GM12878 (cell line): Measurements from ENCODE around the gene FBXL14. TPM values are rescaled to one million over a fixed set of nuclear protein-coding genes. Genes with fewer than 3 reads are reported as not detected.

Source experiments
- ATAC-seq: fragments of 200-7000 bp; cut with Tn5 transposase; 3 replicates; pipeline ENCODE4 v1.9.1; 2020; ENCODE audit warnings: mild to moderate bottlenecking, moderate library complexity
- BruUV-seq: library from RNA; stranded (reverse); fragments of 400-500 nt; replicated peaks from 2 replicates; lab custom pipeline; 2021; lab: Mats Ljungman, UMichigan
- CTCF ChIA-PET: fragments of 300-600 bp; sonication (Branson Sonifier 250); formaldehyde crosslinking; extraction: SDS; loops from one replicate; lab custom pipeline; 2021; ENCODE audit warnings: inconsistent platforms; lab: Yijun Ruan, JAX
- POLR2A ChIA-PET: fragments of 350-600 bp; formaldehyde crosslinking; extraction: SDS; loops from one replicate; lab custom pipeline; 2021; ENCODE audit warnings: inconsistent platforms; lab: Charles Lee
- RAD21 ChIA-PET: fragments of 300-600 bp; sonication (Branson Sonifier 250); formaldehyde crosslinking; loops from one replicate; lab custom pipeline; 2023; ENCODE audit warnings: antibody characterized with exemption; ENCODE audit not compliant: unreplicated experiment; lab: Charles Lee
- SMC1A ChIA-PET: fragments of 300-600 bp; sonication (Branson Sonifier 250); formaldehyde crosslinking; loops from one replicate; lab custom pipeline; 2023; ENCODE audit not compliant: unreplicated experiment, uncharacterized antibody; lab: Charles Lee
- DNase-seq: peaks from one replicate; pipeline ENCODE4 v3.0.0-alpha.2; 2011; ENCODE audit warnings: low read depth, low spot score
- FAIRE-seq: peaks from 3 replicates; lab custom pipeline; 2011; peaks lifted over from hg19 to GRCh38; lab: Jason Lieb, UNC
- H2AFZ ChIP-seq: 2 replicates; pipeline ENCODE4 v1.6.0; 2011; ENCODE audit warnings: low read depth, low read length, control low read depth; ENCODE audit not compliant: control insufficient read depth
- H3K27ac ChIP-seq: 2 replicates; pipeline ENCODE4 v1.5.1; 2011; ENCODE audit warnings: control low read depth; ENCODE audit not compliant: control insufficient read depth, insufficient read depth
- H3K27me3 ChIP-seq, 2 experiments: replicated peaks in 1 of 2; 2 replicates each; pipeline versions ENCODE4 v1.6.0 to v1.6.1; 2011; ENCODE audit warnings: low read length in 1 of 2; ENCODE audit not compliant: control insufficient read depth in 2 of 2, insufficient read depth in 2 of 2
- H3K36me3 ChIP-seq, 2 experiments: 2 replicates each; pipeline ENCODE4 v1.5.1; 2011; ENCODE audit warnings: low read length in 1 of 2; ENCODE audit not compliant: control insufficient read depth in 2 of 2, insufficient read depth in 2 of 2
- H3K4me1 ChIP-seq: 2 replicates; pipeline ENCODE4 v1.6.1; 2011; ENCODE audit warnings: mild to moderate bottlenecking, low read length, moderate library complexity, mixed read lengths; ENCODE audit not compliant: control insufficient read depth, insufficient read depth
- H3K4me2 ChIP-seq: 2 replicates; pipeline ENCODE4 v1.6.0; 2011; ENCODE audit warnings: control low read depth; ENCODE audit not compliant: control insufficient read depth, insufficient read depth
- H3K4me3 ChIP-seq: fragments of 200-600 bp; sonication (generic); 2 replicates; pipeline ENCODE4 v1.5.1; 2016
- H3K79me2 ChIP-seq: 2 replicates; pipeline ENCODE4 v1.6.0; 2011; ENCODE audit warnings: low read length; ENCODE audit not compliant: control insufficient read depth, insufficient read depth
- H3K9ac ChIP-seq: 2 replicates; pipeline ENCODE4 v1.8.0; 2011; ENCODE audit warnings: low read length, control low read depth, mixed read lengths; ENCODE audit not compliant: control insufficient read depth, insufficient read depth
- H3K9me3 ChIP-seq: replicated peaks from 3 replicates; pipeline ENCODE4 v1.5.1; 2011; ENCODE audit warnings: mild to moderate bottlenecking, low read length; ENCODE audit not compliant: control insufficient read depth, insufficient read depth
- H4K20me1 ChIP-seq: 2 replicates; pipeline ENCODE4 v1.6.0; 2011; ENCODE audit not compliant: control insufficient read depth, insufficient read depth
- BMI1 ChIP-seq: fragments of 450-650 bp; IDR thresholded peaks from 2 replicates; pipeline ENCODE4 v1.6.1; 2016; ENCODE audit warnings: mild to moderate bottlenecking, moderate library complexity, borderline replicate concordance
- CHD4 ChIP-seq: fragments of 200-600 bp; sonication (generic); IDR thresholded peaks from 2 replicates; pipeline ENCODE4 v1.6.1; 2016; ENCODE audit warnings: mild to moderate bottlenecking
- FOS ChIP-seq: IDR thresholded peaks from 3 replicates; pipeline ENCODE4 v1.6.1; 2011; ENCODE audit warnings: borderline replicate concordance; ENCODE audit not compliant: insufficient read length; ENCODE audit errors: extremely low read depth
- JUNB ChIP-seq: IDR thresholded peaks from 2 replicates; pipeline ENCODE4 v1.6.1; 2016; ENCODE audit warnings: antibody characterized with exemption, mild to moderate bottlenecking
- MYC ChIP-seq: IDR thresholded peaks from 2 replicates; pipeline ENCODE4 v1.6.1; 2011; ENCODE audit warnings: mild to moderate bottlenecking, low read length, moderate library complexity, inconsistent platforms; ENCODE audit not compliant: insufficient read depth, insufficient replicate concordance, insufficient read length, severe bottlenecking
- POLR2A ChIP-seq: IDR thresholded peaks from 2 replicates; pipeline ENCODE4 v1.6.1; 2011; ENCODE audit warnings: low read depth, mild to moderate bottlenecking, low read length
- RELA ChIP-seq: fragments of 450-650 bp; IDR thresholded peaks from 2 replicates; pipeline ENCODE4 v1.8.0; 2014; ENCODE audit warnings: borderline replicate concordance; ENCODE audit not compliant: partially characterized antibody
- TARDBP ChIP-seq: IDR thresholded peaks from 2 replicates; pipeline ENCODE4 v1.6.1; 2016; ENCODE audit warnings: borderline replicate concordance
- ZBED1 ChIP-seq: IDR thresholded peaks from 2 replicates; pipeline ENCODE4 v1.6.1; 2016; ENCODE audit warnings: borderline replicate concordance
- ZNF217 ChIP-seq: fragments of 450-650 bp; IDR thresholded peaks from 2 replicates; pipeline ENCODE4 v1.6.1; 2017; ENCODE audit warnings: antibody characterized with exemption, mild to moderate bottlenecking
- WGBS: methylation state at CpG from one replicate; pipeline ENCODE4 v1.1.6; 2016; ENCODE audit warnings: low lambda C conversion rate; ENCODE audit not compliant: insufficient replicate concordance, insufficient coverage; ENCODE audit errors: missing lambda C conversion rate; 5-methylcytosine and 5-hydroxymethylcytosine counted together
- in situ Hi-C: fragments of 300-500 bp; cut with MboI; formaldehyde crosslinking; loops from 9 replicates; pipeline ENCODE4 v1.14.3; 2018; ENCODE audit warnings: mixed read lengths
- intact Hi-C: fragments of 100-400 bp; cut with micrococcal nuclease; formaldehyde crosslinking; loops from one replicate; pipeline ENCODE4 v1.14.2; 2022; ENCODE audit not compliant: unreplicated experiment
- polyA plus RNA-seq, 11 experiments: library from polyadenylated mRNA; depleted of rRNA in 4 of 11; unstranded in 6 of 11; stranded (reverse) in 5 of 11; fragments of >200 nt; fragmentation: Nextera tagmentation in 4 of 11; fragmentation: Illumina TruSeq in 1 of 11; extraction: Ambion mirVana in 4 of 11; extraction: Trizol in 1 of 11; gene quantifications; 1 replicate in 1 of 11; 2 replicates in 10 of 11; pipeline versions ENCODE4 v1.2.1 to v1.2.3, GENCODE V29; 2011 to 2016; ENCODE audit warnings: inconsistent platforms in 2 of 11, missing spikeins in 2 of 11, low read depth in 1 of 11
- total RNA-seq, 4 experiments: library from RNA; depleted of rRNA in 3 of 4; stranded (reverse); fragments of >200 nt in 3 of 4; fragmentation: Illumina TruSeq in 1 of 4; extraction: Trizol in 1 of 4; gene quantifications; 2 replicates each; pipeline versions ENCODE4 v1.2.1 to v1.2.3, GENCODE V29; 2013 to 2021
- TF ChIP-seq, protein P1 (sequence below): IDR thresholded peaks from 2 replicates; pipeline ENCODE4 v1.6.1; 2011; ENCODE audit warnings: borderline replicate concordance, low read depth, mild to moderate bottlenecking, moderate library complexity, low read length; ENCODE audit not compliant: insufficient read depth, poor library complexity, severe bottlenecking

The FBXL14 gene
- total and polyA plus RNA-seq, 10 of the 15 experiments (the other 5 are each of a cell fraction or from before 2014, with no cell fraction given), result 0.44 to 19.0 (median 2.9) TPM

DNA sequence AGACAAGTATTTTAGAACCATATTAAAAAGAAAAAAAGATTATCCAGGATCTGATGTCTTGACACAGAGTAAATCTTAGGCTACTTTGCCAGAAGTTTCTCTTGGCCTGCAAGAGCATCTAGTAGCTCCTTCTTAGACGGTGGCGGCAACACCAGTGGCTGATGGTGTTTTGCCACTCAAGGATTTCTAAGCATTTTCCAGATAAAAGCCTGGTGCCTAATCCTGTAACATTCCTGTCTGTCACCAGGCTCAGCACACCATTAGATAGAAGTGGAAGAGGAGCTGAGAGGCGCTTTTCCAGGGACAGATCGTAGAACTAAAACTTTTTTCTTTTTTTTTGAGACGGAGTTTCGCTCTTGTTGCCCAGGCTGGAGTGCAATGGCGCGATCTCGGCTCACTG, 48.7 kb upstream of the FBXL14 start:
- no peak overlapping the region for H3K4me3 ChIP-seq
- RAD21 ChIA-PET, result interaction anchor here (0.6 to 0.8 kb wide), 2 partner anchors 8 to 125 kb away, joined by 3 to 4 read pairs; no protein-coding TSS in a partner anchor
- H3K27me3 ChIP-seq, result no peaks in the 10 kb centered on the region
- FAIRE-seq, result no peak
- no peaks in the 10 kb centered on the region for H3K4me1 ChIP-seq
- no peaks in the 10 kb centered on the region for H3K79me2 ChIP-seq
- TF ChIP-seq POLR2A (no peak), JUNB (no peak), TARDBP (no peak), BMI1 (no peak), ZBED1 (no peak), CHD4 (no peak), ZNF217 (no peak), RELA (no peak), MYC (no peak), FOS (no peak)
- TF ChIP-seq, protein P1, sequence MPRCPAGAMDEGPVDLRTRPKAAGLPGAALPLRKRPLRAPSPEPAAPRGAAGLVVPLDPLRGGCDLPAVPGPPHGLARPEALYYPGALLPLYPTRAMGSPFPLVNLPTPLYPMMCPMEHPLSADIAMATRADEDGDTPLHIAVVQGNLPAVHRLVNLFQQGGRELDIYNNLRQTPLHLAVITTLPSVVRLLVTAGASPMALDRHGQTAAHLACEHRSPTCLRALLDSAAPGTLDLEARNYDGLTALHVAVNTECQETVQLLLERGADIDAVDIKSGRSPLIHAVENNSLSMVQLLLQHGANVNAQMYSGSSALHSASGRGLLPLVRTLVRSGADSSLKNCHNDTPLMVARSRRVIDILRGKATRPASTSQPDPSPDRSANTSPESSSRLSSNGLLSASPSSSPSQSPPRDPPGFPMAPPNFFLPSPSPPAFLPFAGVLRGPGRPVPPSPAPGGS, result no peak
- TF ChIP-seq, all 136 proteins: peak for 0
- ChIA-PET SMC1A (interaction anchor here (1.5 kb wide), 1 partner anchor 148 kb away, joined by 7 read pairs; no protein-coding TSS in a partner anchor), POLR2A (no interaction called here), CTCF (interaction anchor here (0.6 to 20.1 kb wide), 4 partner anchors 10 to 297 kb away, joined by 3 to 434 read pairs (median 8); no protein-coding TSS in a partner anchor)
- WGBS, result 97% methylated on average over 9 of the region's 9 CpGs
- Histone ChIP-seq H2AFZ (no peak overlapping the region), H4K20me1 (no peaks in the 10 kb centered on the region), H3K9ac (no peak overlapping the region), H3K36me3 (no peaks in the 10 kb centered on the region), H3K27ac (no peak overlapping the region), H3K9me3 (no peaks in the 10 kb centered on the region), H3K4me2 (no peak overlapping the region)
- BruUV-seq, result no TSS peak
- in situ Hi-C loops (loop anchor here (10.0 kb wide), 1 partner anchor 942 kb away; no protein-coding TSS in a partner anchor), intact Hi-C loops (no loop called here)
- ATAC-seq (no peak), DNase-seq (no peak)
